Measurements from ENCODE around the gene KAT6B.

GRCh38 chr10:75032119-75032518, 205.7 kb downstream of the KAT6B start:
- TF ChIP-seq CTCF (IDR thresholded peaks at IDR 0.05), result no peak
- no peak for TF ChIP-seq EP300 (IDR thresholded peaks at IDR 0.05)
- TF ChIP-seq POLR2AphosphoS5 (IDR thresholded peaks at IDR 0.05), result no peak
- no peak for TF ChIP-seq POLR2A (IDR thresholded peaks at IDR 0.05)

All from sigmoid colon (tissue), 4 donors.